ENCODE data around the gene FTH1. TPM values are rescaled to one million over a fixed set of nuclear protein-coding genes. Genes with fewer than 3 reads are reported as not detected.

Gene FTH1
- total and polyA plus RNA-seq, 2 of the 13 experiments (the other 11 are each of a cell fraction or from before 2014, with no cell fraction given): 607 to 760 TPM

DNA sequence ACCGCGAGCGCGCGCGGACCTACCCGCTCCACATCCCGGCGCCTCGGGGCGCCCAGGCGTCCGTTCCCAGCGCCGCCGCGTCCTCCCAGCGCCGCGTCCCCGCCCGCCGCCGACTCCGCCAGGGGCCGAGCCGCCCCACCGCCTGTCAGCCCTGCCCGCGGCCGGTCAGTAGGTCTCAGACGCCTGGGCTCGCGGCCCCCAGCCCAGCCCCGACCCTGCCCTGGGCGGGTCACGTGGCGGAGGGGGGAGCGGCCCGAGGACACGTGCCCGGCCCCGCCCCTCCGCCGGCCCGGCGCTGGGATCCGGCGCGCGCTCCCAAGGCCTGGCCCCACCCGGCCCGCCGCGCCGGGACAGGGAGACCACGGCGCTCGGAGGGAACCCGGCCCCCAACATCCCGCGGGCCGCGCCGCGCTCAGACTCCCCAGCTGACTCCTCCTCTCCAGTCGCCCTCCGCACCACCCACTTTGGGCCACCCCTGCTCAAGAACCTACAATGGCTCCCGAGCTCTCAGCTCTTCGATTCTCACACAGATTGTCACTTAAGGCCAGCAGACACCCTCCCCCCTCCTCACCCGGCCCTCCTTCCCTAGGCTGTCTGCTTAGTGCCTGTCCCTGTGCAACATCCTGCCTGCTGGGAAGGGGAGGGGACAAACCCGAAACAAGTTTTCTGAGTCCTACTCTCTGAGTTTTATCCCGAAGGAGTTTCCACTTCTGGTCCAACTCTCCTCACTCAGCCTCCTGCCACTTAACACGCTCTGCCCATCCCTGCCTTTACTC is 49.9 kb downstream of the FTH1 start, which contains the start of gene RAB3IL1 (continued):
- peak; percentile 32; the same call in 1 of the 2 replicates for TF ChIP-seq USF2 (IDR thresholded peaks at IDR 0.05; ENCODE audit: low read depth, low read length)
- no peak for TF ChIP-seq USF2 (CRISPR knock-in tag; IDR thresholded peaks at IDR 0.05; ENCODE audit: borderline replicate concordance)
- no peak for TF ChIP-seq ETV6 (CRISPR knock-in tag; conservative IDR thresholded peaks at IDR 0.05)
- no peak for TF ChIP-seq MAZ (IDR thresholded peaks at IDR 0.05; ENCODE audit: borderline replicate concordance, low read depth, low read length)
- peak; percentile 65; the same call in 1 of the 2 replicates for TF ChIP-seq MAZ (CRISPR knock-in tag; IDR thresholded peaks at IDR 0.05; ENCODE audit: low read depth)
- peak; percentile 42; the same call in 1 of the 2 replicates for TF ChIP-seq ARNTL (CRISPR knock-in tag; IDR thresholded peaks at IDR 0.05)
- TF ChIP-seq FOXC1 (CRISPR knock-in tag; IDR thresholded peaks at IDR 0.05; ENCODE audit: borderline replicate concordance): no peak
- TF ChIP-seq HMG20A (CRISPR knock-in tag; IDR thresholded peaks at IDR 0.05; ENCODE audit: borderline replicate concordance): no peak
- TF ChIP-seq, protein P1, sequence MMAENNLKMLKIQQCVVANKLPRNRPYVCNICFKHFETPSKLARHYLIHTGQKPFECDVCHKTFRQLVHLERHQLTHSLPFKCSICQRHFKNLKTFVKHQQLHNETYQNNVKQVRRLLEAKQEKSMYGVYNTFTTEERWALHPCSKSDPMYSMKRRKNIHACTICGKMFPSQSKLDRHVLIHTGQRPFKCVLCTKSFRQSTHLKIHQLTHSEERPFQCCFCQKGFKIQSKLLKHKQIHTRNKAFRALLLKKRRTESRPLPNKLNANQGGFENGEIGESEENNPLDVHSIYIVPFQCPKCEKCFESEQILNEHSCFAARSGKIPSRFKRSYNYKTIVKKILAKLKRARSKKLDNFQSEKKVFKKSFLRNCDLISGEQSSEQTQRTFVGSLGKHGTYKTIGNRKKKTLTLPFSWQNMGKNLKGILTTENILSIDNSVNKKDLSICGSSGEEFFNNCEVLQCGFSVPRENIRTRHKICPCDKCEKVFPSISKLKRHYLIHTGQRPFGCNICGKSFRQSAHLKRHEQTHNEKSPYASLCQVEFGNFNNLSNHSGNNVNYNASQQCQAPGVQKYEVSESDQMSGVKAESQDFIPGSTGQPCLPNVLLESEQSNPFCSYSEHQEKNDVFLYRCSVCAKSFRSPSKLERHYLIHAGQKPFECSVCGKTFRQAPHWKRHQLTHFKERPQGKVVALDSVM (CRISPR knock-in tag; IDR thresholded peaks at IDR 0.05): no peak
- no peak for TF ChIP-seq NAIF1 (CRISPR knock-in tag; IDR thresholded peaks at IDR 0.05; ENCODE audit: borderline replicate concordance)
- TF ChIP-seq SNAPC4 (CRISPR knock-in tag; IDR thresholded peaks at IDR 0.05): no peak
- no peak for TF ChIP-seq JUND (CRISPR knock-in tag; IDR thresholded peaks at IDR 0.05)
- TF ChIP-seq, protein P2, sequence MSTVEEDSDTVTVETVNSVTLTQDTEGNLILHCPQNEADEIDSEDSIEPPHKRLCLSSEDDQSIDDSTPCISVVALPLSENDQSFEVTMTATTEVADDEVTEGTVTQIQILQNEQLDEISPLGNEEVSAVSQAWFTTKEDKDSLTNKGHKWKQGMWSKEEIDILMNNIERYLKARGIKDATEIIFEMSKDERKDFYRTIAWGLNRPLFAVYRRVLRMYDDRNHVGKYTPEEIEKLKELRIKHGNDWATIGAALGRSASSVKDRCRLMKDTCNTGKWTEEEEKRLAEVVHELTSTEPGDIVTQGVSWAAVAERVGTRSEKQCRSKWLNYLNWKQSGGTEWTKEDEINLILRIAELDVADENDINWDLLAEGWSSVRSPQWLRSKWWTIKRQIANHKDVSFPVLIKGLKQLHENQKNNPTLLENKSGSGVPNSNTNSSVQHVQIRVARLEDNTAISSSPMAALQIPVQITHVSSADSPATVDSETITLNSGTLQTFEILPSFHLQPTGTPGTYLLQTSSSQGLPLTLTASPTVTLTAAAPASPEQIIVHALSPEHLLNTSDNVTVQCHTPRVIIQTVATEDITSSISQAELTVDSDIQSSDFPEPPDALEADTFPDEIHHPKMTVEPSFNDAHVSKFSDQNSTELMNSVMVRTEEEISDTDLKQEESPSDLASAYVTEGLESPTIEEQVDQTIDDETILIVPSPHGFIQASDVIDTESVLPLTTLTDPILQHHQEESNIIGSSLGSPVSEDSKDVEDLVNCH (CRISPR knock-in tag; IDR thresholded peaks at IDR 0.05): no peak
- TF ChIP-seq, protein P3, sequence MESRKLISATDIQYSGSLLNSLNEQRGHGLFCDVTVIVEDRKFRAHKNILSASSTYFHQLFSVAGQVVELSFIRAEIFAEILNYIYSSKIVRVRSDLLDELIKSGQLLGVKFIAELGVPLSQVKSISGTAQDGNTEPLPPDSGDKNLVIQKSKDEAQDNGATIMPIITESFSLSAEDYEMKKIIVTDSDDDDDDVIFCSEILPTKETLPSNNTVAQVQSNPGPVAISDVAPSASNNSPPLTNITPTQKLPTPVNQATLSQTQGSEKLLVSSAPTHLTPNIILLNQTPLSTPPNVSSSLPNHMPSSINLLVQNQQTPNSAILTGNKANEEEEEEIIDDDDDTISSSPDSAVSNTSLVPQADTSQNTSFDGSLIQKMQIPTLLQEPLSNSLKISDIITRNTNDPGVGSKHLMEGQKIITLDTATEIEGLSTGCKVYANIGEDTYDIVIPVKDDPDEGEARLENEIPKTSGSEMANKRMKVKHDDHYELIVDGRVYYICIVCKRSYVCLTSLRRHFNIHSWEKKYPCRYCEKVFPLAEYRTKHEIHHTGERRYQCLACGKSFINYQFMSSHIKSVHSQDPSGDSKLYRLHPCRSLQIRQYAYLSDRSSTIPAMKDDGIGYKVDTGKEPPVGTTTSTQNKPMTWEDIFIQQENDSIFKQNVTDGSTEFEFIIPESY (CRISPR knock-in tag; IDR thresholded peaks at IDR 0.05): no peak

Measured in HepG2 (cell line).